OCI-LY7 (cell line): ENCODE measurements around the gene CD59.

ENCODE experiments used
- CTCF ChIP-seq: fragments of 200-600 bp; sonication (generic); conservative IDR thresholded peaks from 2 replicates; pipeline ENCODE4 v1.5.1; 2014; ENCODE audit warnings: mild to moderate bottlenecking, antibody characterized with exemption, low read length, moderate library complexity, mixed read lengths
- EZH2phosphoT487 ChIP-seq: fragments of 200-600 bp; sonication (generic); IDR thresholded peaks from 2 replicates; pipeline ENCODE4 v1.6.1; 2018; ENCODE audit warnings: low read depth, borderline replicate concordance, mild to moderate bottlenecking, mixed run types, antibody characterized with exemption, low read length, moderate library complexity, mixed read lengths

- TF ChIP-seq CTCF, result no peak
- TF ChIP-seq EZH2phosphoT487, result no peak
Measured at GRCh38 chr11:33734441-33735270, 1.6 kb downstream of the CD59 start.
